Tibial artery (tissue), 4 donors: ENCODE results near the gene ADCY4.
A peak's percentile ranks its signal among the peaks of the same experiment; 100 is the strongest.

ENCODE experiments used
- DNase-seq, 2 donors: peaks; one replicate each; pipeline ENCODE4 v3.0.0-alpha.2; 2019
- H3K27ac ChIP-seq, 2 donors: fragments of 200-600 bp; sonication (generic) in 1 of 2; 1 replicate in 1 of 2; 2 replicates in 1 of 2; pipeline ENCODE4 v1.5.1; 2018 to 2019; ENCODE audit warnings: mild to moderate bottlenecking in 1 of 2
- H3K27me3 ChIP-seq, 2 donors: fragments of 200-600 bp; sonication (generic) in 1 of 2; one replicate each; pipeline versions ENCODE4 v1.5.1 to v1.6.0; 2016 to 2019
- H3K36me3 ChIP-seq, 3 donors: fragments of 200-600 bp; sonication (generic) in 2 of 3; one replicate each; pipeline ENCODE4 v1.5.1; 2016 to 2019; ENCODE audit warnings: mild to moderate bottlenecking in 2 of 3
- H3K4me1 ChIP-seq, 4 donors: fragments of 200-600 bp; sonication (generic) in 2 of 4; 1 replicate in 3 of 4; 2 replicates in 1 of 4; pipeline ENCODE4 v1.5.1; 2016 to 2019
- H3K4me3 ChIP-seq, 2 donors: fragments of 200-600 bp; sonication (generic) in 1 of 2; 1 replicate in 1 of 2; 2 replicates in 1 of 2; pipeline ENCODE4 v1.5.1; 2018 to 2019; ENCODE audit warnings: mild to moderate bottlenecking in 2 of 2
- H3K9me3 ChIP-seq, 3 donors: fragments of 200-600 bp; sonication (generic) in 1 of 3; one replicate each; pipeline ENCODE4 v1.5.1; 2016 to 2019
- CTCF ChIP-seq, 2 experiments: fragments of 200-600 bp in 1 of 2; fragments of 450-650 bp in 1 of 2; IDR thresholded peaks; one replicate each; pipeline ENCODE4 v1.5.1; 2017 to 2019; ENCODE audit warnings: antibody characterized with exemption in 2 of 2, mild to moderate bottlenecking in 1 of 2, moderate library complexity in 1 of 2
- intact Hi-C: fragments of 100-400 bp; cut with DNase I; formaldehyde crosslinking; loops from one replicate; pipeline ENCODE4 v1.15.0; 2023; ENCODE audit warnings: low total_unique reads

ADCY4 gene

GRCh38 chr14:24300326-24300980 is 34.4 kb downstream of the ADCY4 start:
- DNase-seq, result no peak
- H3K4me3 ChIP-seq, result peak overlapping the region; percentile 91 to 96
- peak overlapping the region; percentile 76 to 85 for H3K27ac ChIP-seq
- H3K9me3 ChIP-seq, result no peaks in the 10 kb centered on the region
- peaks cover 0 to 34% (median 25%) of the 10 kb centered on the region in 4 donors for H3K4me1 ChIP-seq
- intact Hi-C loops, result no loop called here
- H3K27me3 ChIP-seq, result no peaks in the 10 kb centered on the region
- TF ChIP-seq CTCF (IDR thresholded peaks at IDR 0.05), result no peak
- H3K36me3 ChIP-seq, result peaks cover 49 to 54% (median 51%) of the 10 kb centered on the region in 3 donors

- peak within 1 kb of the TSS; percentile 91 to 96 for H3K4me3 ChIP-seq
- intact Hi-C loops, result loop anchor here (5.0 kb wide), 1 partner anchor 57 kb away; the partner anchor contains the start of gene TINF2
- TF ChIP-seq CTCF (IDR thresholded peaks at IDR 0.05), result no peak
- H3K4me1 ChIP-seq, result peaks cover 0 to 34% (median 25%) of the 10 kb centered on the region in 4 donors
- H3K36me3 ChIP-seq, result peaks cover 44 to 54% (median 45%) of the 10 kb centered on the region in 3 donors
- H3K27me3 ChIP-seq, result no peaks in the 10 kb centered on the region
- H3K27ac ChIP-seq, result peak within 1 kb of the TSS; percentile 76 to 85
- peak; percentile 89 to 92 for DNase-seq
- H3K9me3 ChIP-seq, result no peaks in the 10 kb centered on the region
Measured at GRCh38 chr14:24299255-24300191, 35.3 kb downstream of the ADCY4 start, which contains the start of the genes DHRS1 and NOP9. Gene DHRS1, minus strand, starts transcription at chr14:24299780. Its CDS starts 674 bp downstream, at chr14:24299106. Gene NOP9, plus strand, starts transcription at chr14:24299850. Its CDS starts 105 bp downstream, at chr14:24299955.

- DNase-seq, result no peak
- Histone ChIP-seq H3K27me3 (no peaks in the 10 kb centered on the region), H3K4me3 (peak overlapping the region; percentile 91 to 96), H3K9me3 (no peaks in the 10 kb centered on the region), H3K4me1 (peaks cover 0 to 34% (median 25%) of the 10 kb centered on the region in 4 donors), H3K36me3 (peaks cover 38 to 47% (median 38%) of the 10 kb centered on the region in 3 donors), H3K27ac (peak overlapping the region; percentile 76 to 85)
- TF ChIP-seq CTCF (IDR thresholded peaks at IDR 0.05), result no peak
- intact Hi-C loops, result loop anchor here (5.0 kb wide), 1 partner anchor 57 kb away; the partner anchor contains the start of gene TINF2
Measured at GRCh38 chr14:24298892-24299254, 36.0 kb downstream of the ADCY4 start.

GRCh38 chr14:24297190-24297964 is 37.5 kb downstream of the ADCY4 start:
- Histone ChIP-seq H3K36me3 (peaks cover 27 to 41% (median 33%) of the 10 kb centered on the region in 3 donors), H3K4me1 (peaks cover 0 to 34% (median 25%) of the 10 kb centered on the region in 4 donors), H3K27me3 (no peaks in the 10 kb centered on the region), H3K9me3 (no peaks in the 10 kb centered on the region), H3K27ac (no peak overlapping the region), H3K4me3 (no peak overlapping the region)
- intact Hi-C loops, result loop anchor here (5.0 kb wide), 1 partner anchor 55 kb away; the partner anchor contains the start of gene TINF2
- no peak for TF ChIP-seq CTCF (IDR thresholded peaks at IDR 0.05)
- no peak for DNase-seq
